NCI-H460 (cell line): ENCODE results near the gene MAST3. TPM values are rescaled to one million over a fixed set of nuclear protein-coding genes. Genes with fewer than 3 reads are reported as not detected.

Experiments used
- small RNA-seq, 2 experiments: library from RNA; depleted of rRNA; stranded (forward); fragments of <200 nt; gene quantifications; one replicate each; pipeline ENCODE3, GENCODE V24; 2014
- total RNA-seq: library from RNA; depleted of rRNA; stranded (reverse); fragments of >200 nt; shearing (Covaris generic); gene quantifications from 2 replicates; pipeline ENCODE4 v1.2.3, GENCODE V29; 2014; rRNA removed

The MAST3 gene
- total RNA-seq, 1 experiment from 2014 or later = 2.1 TPM

Small RNAs within 50 kb of the gene (small RNA-seq; reads per million reads assigned to genes)
- gene IFI30 = 0 reads per million in 2 experiments

Other genes with a start within 250 kb of the MAST3 start
- 1.1 and 1.4 TPM in 2 replicates for gene JAK3, start 249.8 kb upstream of the MAST3 start, total RNA-seq
- 1,987 and 2,181 TPM in 2 replicates for gene RPL18A, start 237.9 kb upstream of the MAST3 start, total RNA-seq
- gene SLC5A5, start 225.8 kb upstream of the MAST3 start, total RNA-seq = 0.02 TPM in 1 of 2 replicates, not detected in the other
- 32.3 and 45.4 TPM in 2 replicates for gene CCDC124, start 164.8 kb upstream of the MAST3 start, total RNA-seq
- gene KCNN1, start 130.7 kb upstream of the MAST3 start, total RNA-seq = 0.10 TPM in 1 of 2 replicates, not detected in the other
- gene ARRDC2, start 89.6 kb upstream of the MAST3 start, total RNA-seq = 94.3 and 95.4 TPM in 2 replicates
- gene IL12RB1, start 10.8 kb upstream of the MAST3 start, total RNA-seq = not detected in 2 replicates
- gene PIK3R2, start 55.4 kb downstream of the MAST3 start, total RNA-seq = 7.7 and 11.9 TPM in 2 replicates
- gene IFI30, start 76.0 kb downstream of the MAST3 start, total RNA-seq = 14.8 and 16.6 TPM in 2 replicates
- 7.6 and 8.1 TPM in 2 replicates for gene MPV17L2, start 95.4 kb downstream of the MAST3 start, total RNA-seq
- 0.84 and 1.4 TPM in 2 replicates for gene RAB3A, start 106.3 kb downstream of the MAST3 start, total RNA-seq
- 0.10 and 0.20 TPM in 2 replicates for gene PDE4C, start 128.7 kb downstream of the MAST3 start, total RNA-seq
- gene IQCN, start 176.7 kb downstream of the MAST3 start, total RNA-seq = 0.20 and 0.32 TPM in 2 replicates
- 37.7 and 56.6 TPM in 2 replicates for gene JUND, start 183.8 kb downstream of the MAST3 start, total RNA-seq
- 207 and 261 TPM in 2 replicates for gene LSM4, start 225.3 kb downstream of the MAST3 start, total RNA-seq
- 3.5 and 4.0 TPM in 2 replicates for gene PGPEP1, start 242.8 kb downstream of the MAST3 start, total RNA-seq